Mesothelial cell of epicardium (in vitro differentiated cells): Measurements from ENCODE around the gene GLI1. TPM values are rescaled to one million over a fixed set of nuclear protein-coding genes. Genes with fewer than 3 reads are reported as not detected.

ENCODE experiments used
- DNase-seq, 2 experiments: peaks; one replicate each; pipeline ENCODE4 v3.0.0; 2021; ENCODE audit warnings: low spot score in 2 of 2; ENCODE audit not compliant: unreplicated experiment in 2 of 2
- H3K27ac Mint-ChIP-seq: 2 replicates; pipeline ENCODE4 v1.8.0; 2021; ENCODE audit warnings: mixed read lengths
- H3K27me3 Mint-ChIP-seq: 2 replicates; pipeline ENCODE4 v1.8.0; 2021; ENCODE audit warnings: low read depth, mixed read lengths
- H3K36me3 Mint-ChIP-seq: 2 replicates; pipeline ENCODE4 v1.8.0; 2021; ENCODE audit warnings: mixed read lengths
- H3K4me1 Mint-ChIP-seq: 2 replicates; pipeline ENCODE4 v1.8.0; 2021; ENCODE audit warnings: mixed read lengths
- H3K4me3 Mint-ChIP-seq: 2 replicates; pipeline ENCODE4 v1.8.0; 2021; ENCODE audit warnings: mild to moderate bottlenecking, moderate library complexity, mixed read lengths
- H3K9me3 Mint-ChIP-seq: 2 replicates; pipeline ENCODE4 v1.8.0; 2021; ENCODE audit warnings: mixed read lengths
- total RNA-seq: library from RNA; stranded (reverse); gene quantifications from 3 replicates; pipeline ENCODE4 v1.2.1, GENCODE V29; 2021
- TF ChIP-seq, protein P1 (sequence below): fragments of 200-600 bp; sonication (generic); IDR thresholded peaks from one replicate; pipeline ENCODE4 v1.5.0; 2021; ENCODE audit warnings: antibody characterized with exemption; ENCODE audit not compliant: unreplicated experiment

The GLI1 gene
- total RNA-seq, 1 donor from 2014 or later, result 10.1 TPM

DNA sequence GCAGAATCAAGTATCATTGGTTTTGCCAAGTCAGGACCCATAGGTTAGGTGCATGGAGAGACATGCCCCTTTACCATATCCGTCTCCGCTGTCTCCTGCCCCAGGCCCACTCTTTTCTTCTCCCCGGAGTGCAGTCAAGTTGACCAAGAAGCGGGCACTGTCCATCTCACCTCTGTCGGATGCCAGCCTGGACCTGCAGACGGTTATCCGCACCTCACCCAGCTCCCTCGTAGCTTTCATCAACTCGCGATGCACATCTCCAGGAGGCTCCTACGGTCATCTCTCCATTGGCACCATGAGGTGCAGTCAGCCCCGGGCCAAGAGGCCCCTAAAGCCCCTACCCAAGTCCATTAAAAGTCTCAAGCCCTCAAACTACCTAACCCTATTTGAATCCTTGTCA is 5.0 kb downstream of the GLI1 start:
- peaks cover 83% of the 10 kb centered on the region for H3K27me3 Mint-ChIP-seq
- peaks cover 20% of the 10 kb centered on the region for H3K4me1 Mint-ChIP-seq
- no peak for DNase-seq
- H3K27ac Mint-ChIP-seq, result no peak overlapping the region
- no peaks in the 10 kb centered on the region for H3K36me3 Mint-ChIP-seq
- TF ChIP-seq, protein P1, sequence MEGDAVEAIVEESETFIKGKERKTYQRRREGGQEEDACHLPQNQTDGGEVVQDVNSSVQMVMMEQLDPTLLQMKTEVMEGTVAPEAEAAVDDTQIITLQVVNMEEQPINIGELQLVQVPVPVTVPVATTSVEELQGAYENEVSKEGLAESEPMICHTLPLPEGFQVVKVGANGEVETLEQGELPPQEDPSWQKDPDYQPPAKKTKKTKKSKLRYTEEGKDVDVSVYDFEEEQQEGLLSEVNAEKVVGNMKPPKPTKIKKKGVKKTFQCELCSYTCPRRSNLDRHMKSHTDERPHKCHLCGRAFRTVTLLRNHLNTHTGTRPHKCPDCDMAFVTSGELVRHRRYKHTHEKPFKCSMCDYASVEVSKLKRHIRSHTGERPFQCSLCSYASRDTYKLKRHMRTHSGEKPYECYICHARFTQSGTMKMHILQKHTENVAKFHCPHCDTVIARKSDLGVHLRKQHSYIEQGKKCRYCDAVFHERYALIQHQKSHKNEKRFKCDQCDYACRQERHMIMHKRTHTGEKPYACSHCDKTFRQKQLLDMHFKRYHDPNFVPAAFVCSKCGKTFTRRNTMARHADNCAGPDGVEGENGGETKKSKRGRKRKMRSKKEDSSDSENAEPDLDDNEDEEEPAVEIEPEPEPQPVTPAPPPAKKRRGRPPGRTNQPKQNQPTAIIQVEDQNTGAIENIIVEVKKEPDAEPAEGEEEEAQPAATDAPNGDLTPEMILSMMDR, result no peak
- no peak overlapping the region for H3K4me3 Mint-ChIP-seq
- no peaks in the 10 kb centered on the region for H3K9me3 Mint-ChIP-seq

DNA sequence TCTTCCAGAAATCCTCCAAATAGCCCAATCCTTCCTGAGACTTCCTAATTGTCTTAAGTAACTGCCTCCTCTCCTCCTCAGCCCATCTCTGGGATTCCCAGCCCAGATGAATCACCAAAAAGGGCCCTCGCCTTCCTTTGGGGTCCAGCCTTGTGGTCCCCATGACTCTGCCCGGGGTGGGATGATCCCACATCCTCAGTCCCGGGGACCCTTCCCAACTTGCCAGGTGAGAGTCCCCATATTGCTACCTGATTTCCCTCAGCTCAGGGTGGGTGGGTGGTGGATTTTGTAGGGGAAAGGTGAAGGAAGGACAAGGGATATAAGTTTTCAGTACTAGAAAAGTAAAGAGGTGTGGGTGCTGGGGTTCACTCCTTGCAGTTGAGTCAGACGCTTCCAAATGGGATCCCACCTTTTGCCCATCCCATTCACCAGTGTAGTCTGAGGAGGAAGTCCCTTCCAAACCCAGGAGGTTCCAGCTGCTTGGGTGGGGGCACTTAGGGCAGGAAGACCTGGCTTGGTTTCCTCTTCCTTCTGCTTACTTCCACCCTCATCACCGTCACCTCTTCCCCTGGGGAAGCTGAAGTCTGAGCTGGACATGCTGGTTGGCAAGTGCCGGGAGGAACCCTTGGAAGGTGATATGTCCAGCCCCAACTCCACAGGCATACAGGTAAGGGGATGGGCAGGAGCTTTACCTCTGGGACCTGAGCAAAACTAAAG is 5.6 kb downstream of the GLI1 start:
- Mint-ChIP-seq H3K9me3 (no peaks in the 10 kb centered on the region), H3K4me3 (no peak overlapping the region), H3K36me3 (no peaks in the 10 kb centered on the region), H3K4me1 (peaks cover 17% of the 10 kb centered on the region), H3K27ac (no peak overlapping the region), H3K27me3 (peaks cover 86% of the 10 kb centered on the region)
- no peak for DNase-seq
- TF ChIP-seq, protein P1, result no peak

DNA sequence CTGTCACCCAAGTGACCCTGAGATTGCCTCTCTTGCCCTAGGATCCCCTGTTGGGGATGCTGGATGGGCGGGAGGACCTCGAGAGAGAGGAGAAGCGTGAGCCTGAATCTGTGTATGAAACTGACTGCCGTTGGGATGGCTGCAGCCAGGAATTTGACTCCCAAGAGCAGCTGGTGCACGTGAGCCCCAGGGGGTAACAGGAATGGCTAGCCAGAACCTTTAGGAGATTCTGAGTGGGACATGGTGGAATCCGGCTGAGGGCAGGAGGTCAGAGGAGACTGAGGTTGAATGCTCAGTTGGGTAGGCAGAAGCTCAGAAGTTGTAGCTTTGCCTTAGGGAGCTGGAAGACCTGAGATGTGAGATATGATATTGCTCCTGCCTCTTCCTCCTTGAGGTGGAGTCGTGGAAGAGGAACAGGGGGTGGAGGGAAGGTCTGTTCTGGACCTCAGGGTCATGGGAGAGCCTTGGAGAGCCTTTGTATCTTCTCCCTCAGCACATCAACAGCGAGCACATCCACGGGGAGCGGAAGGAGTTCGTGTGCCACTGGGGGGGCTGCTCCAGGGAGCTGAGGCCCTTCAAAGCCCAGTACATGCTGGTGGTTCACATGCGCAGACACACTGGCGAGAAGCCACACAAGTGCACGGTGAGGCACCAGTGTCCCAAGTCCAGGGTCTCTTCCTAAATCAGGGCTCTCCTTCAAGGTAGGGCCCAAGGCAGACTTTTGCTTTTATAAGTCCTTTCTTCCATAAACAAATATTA is 6.3 kb downstream of the GLI1 start:
- H3K27ac Mint-ChIP-seq, result no peak overlapping the region
- peaks cover 12% of the 10 kb centered on the region for H3K4me1 Mint-ChIP-seq
- TF ChIP-seq, protein P1, result no peak
- peaks cover 87% of the 10 kb centered on the region for H3K27me3 Mint-ChIP-seq
- no peaks in the 10 kb centered on the region for H3K9me3 Mint-ChIP-seq
- DNase-seq, result no peak
- no peak overlapping the region for H3K4me3 Mint-ChIP-seq
- H3K36me3 Mint-ChIP-seq, result no peaks in the 10 kb centered on the region

DNA sequence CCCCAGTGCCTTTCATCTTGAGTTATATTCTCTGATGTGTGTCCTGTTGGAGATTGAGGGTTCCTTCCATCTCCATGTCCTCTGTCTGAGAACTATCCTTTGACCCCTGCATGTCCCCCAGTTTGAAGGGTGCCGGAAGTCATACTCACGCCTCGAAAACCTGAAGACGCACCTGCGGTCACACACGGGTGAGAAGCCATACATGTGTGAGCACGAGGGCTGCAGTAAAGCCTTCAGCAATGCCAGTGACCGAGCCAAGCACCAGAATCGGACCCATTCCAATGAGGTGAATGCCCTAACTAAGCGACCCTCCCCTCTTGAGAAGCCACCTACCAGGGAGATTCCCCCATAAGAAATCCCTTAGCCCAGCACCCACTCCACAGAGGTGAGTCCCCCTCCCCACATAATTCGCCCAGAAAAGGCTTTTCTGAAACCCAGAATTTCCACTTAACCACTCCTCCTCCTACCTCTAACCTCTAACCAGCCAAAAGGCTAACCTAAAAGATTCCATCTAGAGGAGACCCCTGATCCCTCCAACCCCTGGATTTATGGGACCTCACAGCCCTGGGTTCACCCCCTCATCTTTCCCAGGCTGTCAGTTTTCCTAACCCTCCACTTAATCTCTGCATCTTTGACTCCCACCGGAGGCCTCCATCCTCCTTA is 7.8 kb downstream of the GLI1 start:
- Mint-ChIP-seq H3K9me3 (no peaks in the 10 kb centered on the region), H3K4me3 (no peak overlapping the region), H3K27ac (no peak overlapping the region), H3K36me3 (no peaks in the 10 kb centered on the region), H3K4me1 (peaks cover 6% of the 10 kb centered on the region), H3K27me3 (peaks cover 92% of the 10 kb centered on the region)
- DNase-seq, result no peak
- TF ChIP-seq, protein P1, result no peak

DNA sequence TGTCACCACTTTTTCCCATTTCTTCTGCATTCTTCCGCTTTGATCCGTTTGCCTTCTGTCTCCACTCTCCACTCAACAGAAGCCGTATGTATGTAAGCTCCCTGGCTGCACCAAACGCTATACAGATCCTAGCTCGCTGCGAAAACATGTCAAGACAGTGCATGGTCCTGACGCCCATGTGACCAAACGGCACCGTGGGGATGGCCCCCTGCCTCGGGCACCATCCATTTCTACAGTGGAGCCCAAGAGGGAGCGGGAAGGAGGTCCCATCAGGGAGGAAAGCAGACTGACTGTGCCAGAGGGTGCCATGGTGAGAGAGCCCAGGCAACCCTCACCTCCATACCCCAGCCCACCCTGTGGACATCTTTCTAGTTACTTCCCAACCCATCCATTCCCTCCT is 8.3 kb downstream of the GLI1 start:
- peaks cover under 1% of the 10 kb centered on the region for H3K4me1 Mint-ChIP-seq
- TF ChIP-seq, protein P1, result no peak
- peaks cover 92% of the 10 kb centered on the region for H3K27me3 Mint-ChIP-seq
- H3K9me3 Mint-ChIP-seq, result no peaks in the 10 kb centered on the region
- H3K36me3 Mint-ChIP-seq, result no peaks in the 10 kb centered on the region
- H3K4me3 Mint-ChIP-seq, result no peak overlapping the region
- no peak overlapping the region for H3K27ac Mint-ChIP-seq
- no peak for DNase-seq
